ENCODE measurements around the gene CMKLR1. TPM values are rescaled to one million over a fixed set of nuclear protein-coding genes. Genes with fewer than 3 reads are reported as not detected.

CMKLR1 gene
- total and polyA plus RNA-seq, 5 experiments from 2014 or later, result 0.27 to 3.0 (median 0.83) TPM; not detected in 2

Other genes starting within 250 kb of the CMKLR1 start
- not detected for gene WSCD2, start 210.0 kb downstream of the CMKLR1 start, total RNA-seq
- not detected for gene WSCD2, start 210.0 kb downstream of the CMKLR1 start, polyA plus RNA-seq
- 1 to 10 TPM; 4.6 to 5.6 TPM for gene FICD, start 176.0 kb upstream of the CMKLR1 start, total RNA-seq
- gene FICD, start 176.0 kb upstream of the CMKLR1 start, polyA plus RNA-seq, result 1 to 10 TPM; 1.2 to 1.8 (median 1.4) TPM
- gene SART3, start 221.9 kb upstream of the CMKLR1 start, total RNA-seq, result 10 to 100 TPM; 93.4 to 95.7 TPM
- gene SART3, start 221.9 kb upstream of the CMKLR1 start, polyA plus RNA-seq, result 10 to 100 TPM; 33.3 to 36.6 (median 36.1) TPM
- 100 to 1,000 TPM; 176 to 184 TPM for gene ISCU, start 223.3 kb upstream of the CMKLR1 start, total RNA-seq
- 100 to 1,000 TPM; 287 to 373 (median 324) TPM for gene ISCU, start 223.3 kb upstream of the CMKLR1 start, polyA plus RNA-seq

Data from naive thymus-derived CD8-positive, alpha-beta T cell (primary cell).